Middle frontal gyrus (tissue), 1 donor: Measurements from ENCODE around the gene FAT2.
"Not testable (repeated sequence)": the region's sequence is repeated elsewhere in the genome, so short reads cannot be mapped to it uniquely, and the experiment has no call there.

Experiments used
- DNase-seq: peaks from one replicate; pipeline ENCODE4 v3.0.0-alpha.2; 2015; ENCODE audit warnings: low spot score; ENCODE audit errors: extremely low spot score

The FAT2 gene

GRCh38 chr5:151584057-151584937 lies 6.8 kb downstream of the FAT2 start:
- no peak for DNase-seq

GRCh38 chr5:151581812-151582583 lies 9.1 kb downstream of the FAT2 start:
- no peak for DNase-seq

GRCh38 chr5:151581347-151581746 lies 9.8 kb downstream of the FAT2 start:
- DNase-seq, result no peak

GRCh38 chr5:151580858-151581257 lies 10.3 kb downstream of the FAT2 start:
- no peak for DNase-seq

- no peak for DNase-seq
Measured at GRCh38 chr5:151580239-151580638, 10.9 kb downstream of the FAT2 start.

- DNase-seq, result not testable (repeated sequence)
Measured at GRCh38 chr5:151579146-151579545, 12.0 kb downstream of the FAT2 start.

- DNase-seq, result no peak
Measured at GRCh38 chr5:151578326-151579025, 12.7 kb downstream of the FAT2 start.

- DNase-seq, result no peak
Measured at GRCh38 chr5:151577566-151577965, 13.6 kb downstream of the FAT2 start.

- DNase-seq, result no peak
Measured at GRCh38 chr5:151574444-151574996, 16.6 kb downstream of the FAT2 start.

- DNase-seq, result no peak
Measured at GRCh38 chr5:151572657-151573368, 18.3 kb downstream of the FAT2 start.

- no peak for DNase-seq
Measured at GRCh38 chr5:151571270-151572173, 19.6 kb downstream of the FAT2 start.

- no peak for DNase-seq
Measured at GRCh38 chr5:151570512-151571269, 20.4 kb downstream of the FAT2 start.

- no peak for DNase-seq
Measured at GRCh38 chr5:151570058-151570457, 21.1 kb downstream of the FAT2 start.

GRCh38 chr5:151569132-151570046 lies 21.7 kb downstream of the FAT2 start:
- DNase-seq, result no peak

GRCh38 chr5:151568036-151568435 lies 23.1 kb downstream of the FAT2 start:
- DNase-seq, result no peak

- no peak for DNase-seq
Measured at GRCh38 chr5:151565971-151566370, 25.2 kb downstream of the FAT2 start.

- DNase-seq, result no peak
Measured at GRCh38 chr5:151562019-151562707, 29.0 kb downstream of the FAT2 start.
